ENCODE results near the gene HAO2.

HAO2 gene

DNA sequence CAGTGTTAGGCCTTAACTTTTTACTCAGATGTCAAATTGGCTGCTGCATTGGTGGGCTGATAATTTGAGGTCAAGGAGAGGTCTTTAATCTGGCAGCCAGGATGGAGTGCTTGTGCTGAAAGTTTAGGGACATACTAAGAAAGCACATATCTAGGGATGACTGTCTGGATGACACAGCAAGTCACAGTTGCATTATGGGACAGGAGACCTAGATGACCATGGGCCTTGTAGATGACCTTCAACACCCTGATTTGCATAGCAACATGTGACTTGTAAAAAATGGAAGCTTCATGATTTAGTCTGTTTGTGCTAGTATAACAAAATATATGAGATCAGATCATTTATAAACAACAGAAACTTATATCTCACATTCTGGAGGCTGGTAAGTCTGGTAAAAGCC lies 28.4 kb downstream of the HAO2 start:
- H3K4me3 ChIP-seq (ENCODE audit: control insufficient read depth, low read depth, low read length) = no peak overlapping the region
- DNase-seq (ENCODE audit: low read depth) = no peak
- TF ChIP-seq, protein P1, sequence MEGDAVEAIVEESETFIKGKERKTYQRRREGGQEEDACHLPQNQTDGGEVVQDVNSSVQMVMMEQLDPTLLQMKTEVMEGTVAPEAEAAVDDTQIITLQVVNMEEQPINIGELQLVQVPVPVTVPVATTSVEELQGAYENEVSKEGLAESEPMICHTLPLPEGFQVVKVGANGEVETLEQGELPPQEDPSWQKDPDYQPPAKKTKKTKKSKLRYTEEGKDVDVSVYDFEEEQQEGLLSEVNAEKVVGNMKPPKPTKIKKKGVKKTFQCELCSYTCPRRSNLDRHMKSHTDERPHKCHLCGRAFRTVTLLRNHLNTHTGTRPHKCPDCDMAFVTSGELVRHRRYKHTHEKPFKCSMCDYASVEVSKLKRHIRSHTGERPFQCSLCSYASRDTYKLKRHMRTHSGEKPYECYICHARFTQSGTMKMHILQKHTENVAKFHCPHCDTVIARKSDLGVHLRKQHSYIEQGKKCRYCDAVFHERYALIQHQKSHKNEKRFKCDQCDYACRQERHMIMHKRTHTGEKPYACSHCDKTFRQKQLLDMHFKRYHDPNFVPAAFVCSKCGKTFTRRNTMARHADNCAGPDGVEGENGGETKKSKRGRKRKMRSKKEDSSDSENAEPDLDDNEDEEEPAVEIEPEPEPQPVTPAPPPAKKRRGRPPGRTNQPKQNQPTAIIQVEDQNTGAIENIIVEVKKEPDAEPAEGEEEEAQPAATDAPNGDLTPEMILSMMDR (conservative IDR thresholded peaks at IDR 0.05; ENCODE audit: control insufficient read depth, insufficient read depth, low read depth, low read length) = no peak

DNA sequence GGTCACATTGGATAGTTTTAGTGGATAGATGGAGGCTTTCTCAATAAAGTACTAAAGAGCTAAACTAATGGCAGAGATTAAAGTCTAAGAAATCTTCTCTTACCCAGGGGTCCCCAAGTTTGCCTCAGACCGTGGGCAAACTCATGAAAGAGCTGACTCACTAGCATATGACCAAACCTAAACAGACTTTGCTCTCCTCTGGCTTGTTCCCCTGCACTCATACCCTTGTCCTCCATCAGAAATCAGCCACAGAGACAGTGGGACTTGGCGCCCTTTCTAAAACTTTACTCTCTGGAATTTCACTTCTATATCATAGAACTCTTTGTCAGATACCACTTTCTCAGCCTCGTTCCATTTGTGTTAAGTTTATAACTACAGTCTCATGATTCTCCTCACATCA lies 29.4 kb downstream of the HAO2 start:
- H3K4me3 ChIP-seq (ENCODE audit: control insufficient read depth, low read depth, low read length) = no peak overlapping the region
- DNase-seq (ENCODE audit: low read depth) = no peak
- TF ChIP-seq, protein P1 (conservative IDR thresholded peaks at IDR 0.05; ENCODE audit: control insufficient read depth, insufficient read depth, low read depth, low read length) = no peak

DNA sequence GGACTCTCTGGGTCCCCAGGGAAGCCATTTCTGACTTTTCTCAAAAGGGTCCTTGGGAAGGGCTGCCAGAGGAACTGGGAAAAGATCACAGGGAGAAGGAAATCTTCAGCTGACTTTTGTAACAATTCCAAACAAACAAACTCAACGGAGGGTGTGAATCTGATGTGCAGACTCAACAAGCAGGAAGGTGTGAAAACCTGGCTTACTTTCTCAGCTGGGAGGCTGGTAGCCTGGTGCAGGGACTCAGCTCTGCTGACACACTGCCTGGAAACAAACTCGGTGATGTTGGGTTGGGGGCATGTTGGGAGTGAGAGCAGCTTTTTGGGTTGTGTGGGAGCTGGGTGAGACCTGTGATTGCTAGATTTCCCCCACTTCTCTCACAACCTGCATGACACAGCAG lies 36.2 kb downstream of the HAO2 start:
- no peak overlapping the region for H3K4me3 ChIP-seq (ENCODE audit: control insufficient read depth, low read depth, low read length)
- TF ChIP-seq, protein P1 (conservative IDR thresholded peaks at IDR 0.05; ENCODE audit: control insufficient read depth, insufficient read depth, low read depth, low read length) = no peak
- DNase-seq (ENCODE audit: low read depth) = no peak

DNA sequence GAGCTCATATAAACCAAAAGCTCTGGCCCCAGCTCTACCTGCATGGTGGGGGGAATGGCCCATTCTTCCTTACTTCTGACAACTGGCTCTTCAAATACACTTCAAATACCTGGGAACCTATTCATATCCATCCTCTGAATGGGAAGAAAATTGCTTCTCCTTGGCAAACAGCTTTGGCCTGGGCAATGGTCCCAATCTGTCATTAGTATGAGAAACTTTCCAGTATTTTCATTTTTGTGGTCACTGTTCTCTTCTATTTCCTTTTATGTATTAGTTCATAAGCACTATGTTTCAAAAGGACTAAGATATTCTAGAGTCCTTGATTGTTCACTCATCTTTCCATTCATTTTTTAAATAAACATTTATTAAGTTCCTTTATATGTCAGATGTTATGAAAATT lies 41.1 kb downstream of the HAO2 start:
- TF ChIP-seq, protein P1 (conservative IDR thresholded peaks at IDR 0.05; ENCODE audit: control insufficient read depth, insufficient read depth, low read depth, low read length) = no peak
- peak; percentile 31 for DNase-seq (ENCODE audit: low read depth)
- H3K4me3 ChIP-seq (ENCODE audit: control insufficient read depth, low read depth, low read length) = no peak overlapping the region

DNA sequence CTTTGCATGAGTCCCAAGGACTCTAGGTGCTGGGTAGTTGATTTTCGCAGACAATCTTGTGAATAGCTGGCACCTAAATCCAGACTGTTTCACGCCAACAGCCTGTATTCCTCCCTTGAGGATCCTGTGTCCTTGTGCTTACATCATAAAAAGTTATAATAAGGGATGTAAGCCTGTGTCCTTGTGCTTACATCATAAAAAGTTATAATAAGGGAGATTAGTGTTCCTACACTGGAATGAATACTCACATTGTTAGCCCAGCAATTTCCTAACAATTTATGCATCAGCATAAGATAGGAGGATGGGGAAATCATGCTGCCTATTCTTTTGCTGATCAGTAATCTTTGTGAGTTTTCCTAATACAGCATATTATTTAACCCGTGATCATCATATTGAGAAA lies 42.4 kb downstream of the HAO2 start:
- no peak overlapping the region for H3K4me3 ChIP-seq (ENCODE audit: control insufficient read depth, low read depth, low read length)
- TF ChIP-seq, protein P1 (conservative IDR thresholded peaks at IDR 0.05; ENCODE audit: control insufficient read depth, insufficient read depth, low read depth, low read length) = no peak
- no peak for DNase-seq (ENCODE audit: low read depth)

DNA sequence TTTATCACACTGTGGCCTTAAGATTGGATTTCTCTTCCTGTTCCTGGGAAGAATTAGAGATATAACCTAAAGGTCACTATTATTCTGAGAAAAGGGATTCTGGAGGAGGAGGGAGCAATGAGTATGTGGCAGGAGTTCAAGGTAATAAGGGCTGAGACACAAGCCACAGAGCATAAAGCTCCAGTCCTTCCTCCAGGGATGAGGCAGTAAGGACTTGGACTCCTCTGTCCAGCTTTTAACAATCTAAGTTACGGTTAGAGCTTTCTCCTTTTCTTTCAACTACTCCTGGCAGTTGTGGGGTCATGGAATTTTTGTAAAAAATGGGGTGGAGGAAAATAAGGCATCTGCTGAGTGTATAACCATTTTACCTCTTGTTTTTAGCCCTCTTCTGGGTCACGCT lies 46.4 kb downstream of the HAO2 start, which contains the start of gene HSD3B2:
TSS of gene HSD3B2 (plus strand) at position 201 of the 400 bp plus-strand sequence. CDS start 270 bp downstream, outside the sequence.
- TF ChIP-seq, protein P1 (conservative IDR thresholded peaks at IDR 0.05; ENCODE audit: control insufficient read depth, insufficient read depth, low read depth, low read length) = no peak
- no peak for DNase-seq (ENCODE audit: low read depth)
- no peak within 1 kb of the TSS for H3K4me3 ChIP-seq (ENCODE audit: control insufficient read depth, low read depth, low read length)
